GM18909 (cell line): ENCODE data around the gene G0S2.

Experiments used
- ATAC-seq: cut with Tn5 transposase; IDR thresholded peaks from one replicate; pipeline ENCODE4 v1.9.1; 2021; ENCODE audit warnings: mild to moderate bottlenecking; ENCODE audit not compliant: unreplicated experiment, poor library complexity

Gene G0S2

DNA sequence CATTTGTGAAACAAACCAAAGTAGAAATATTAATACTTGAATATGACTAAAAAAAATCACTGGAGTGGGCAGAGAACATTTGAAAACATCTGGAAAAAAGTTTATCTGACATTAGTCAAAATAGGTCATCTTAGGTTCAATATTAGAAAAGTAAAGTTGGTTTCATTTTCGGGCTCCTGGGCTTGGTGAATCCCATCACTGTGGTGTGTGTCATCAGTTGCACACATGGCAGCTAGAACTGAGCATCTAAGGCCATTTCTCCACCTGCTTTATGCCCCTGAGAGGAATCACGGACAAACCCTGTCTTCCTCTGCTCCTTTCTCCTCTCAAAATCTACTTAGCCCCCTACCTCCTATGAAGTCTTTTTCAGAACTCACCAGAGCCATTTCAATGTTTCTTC, 34.9 kb downstream of the G0S2 start:
- ATAC-seq = no peak

DNA sequence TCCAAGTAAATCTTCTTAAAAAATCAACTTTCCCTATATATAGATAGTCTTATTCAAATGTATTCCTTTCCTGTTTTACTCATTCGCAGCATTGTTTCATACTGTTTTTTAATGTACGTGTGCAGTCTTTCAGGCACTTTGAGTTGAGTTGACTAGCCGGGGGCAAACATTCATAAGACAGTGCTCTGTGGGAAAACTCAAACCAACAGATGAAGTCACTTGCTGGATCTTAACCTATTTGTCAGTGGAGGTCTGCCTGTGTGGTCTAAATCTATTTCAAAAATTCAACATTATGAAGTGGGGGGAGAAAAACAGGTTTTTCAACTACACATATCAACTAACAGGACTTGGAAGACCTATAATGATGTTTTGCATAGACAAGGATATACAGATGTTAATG, 35.6 kb downstream of the G0S2 start:
- ATAC-seq = no peak

DNA sequence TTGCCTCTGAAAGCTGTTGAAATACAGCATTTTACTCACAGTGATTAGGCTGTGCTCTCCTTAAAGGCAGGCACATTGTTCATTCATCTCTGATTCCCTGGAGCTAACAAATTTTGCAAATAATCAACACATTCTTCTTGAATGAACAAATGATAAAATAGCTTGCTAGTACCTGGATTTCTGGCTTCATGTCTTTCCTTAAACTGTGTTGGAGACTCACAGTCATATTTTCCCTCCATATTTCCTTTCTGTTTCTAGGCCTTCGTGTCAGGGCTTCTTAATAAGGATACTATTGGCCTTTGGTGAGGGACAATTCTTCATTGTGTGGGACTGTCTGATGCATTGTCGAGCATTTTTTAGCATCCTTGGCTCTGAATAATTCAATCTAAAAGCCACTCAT, 39.1 kb downstream of the G0S2 start:
- no peak for ATAC-seq

DNA sequence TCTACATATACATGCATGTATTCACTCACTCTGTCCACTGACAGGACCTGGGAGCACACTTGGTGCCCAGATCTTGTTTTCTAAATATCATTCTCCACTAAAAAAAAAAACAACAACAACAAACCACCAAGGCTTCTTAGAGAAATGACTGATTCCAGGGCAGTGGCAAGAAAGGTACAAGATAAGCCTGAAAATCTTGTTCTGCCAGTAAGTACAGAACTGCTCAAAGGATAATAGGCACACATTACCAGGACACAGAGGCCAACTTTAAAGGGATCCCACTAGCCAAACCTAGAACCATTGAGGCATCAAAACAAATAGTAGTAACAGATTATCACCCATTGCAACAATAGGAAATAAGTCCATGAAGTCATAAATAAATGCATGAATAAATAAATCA, 40.1 kb downstream of the G0S2 start:
- no peak for ATAC-seq

DNA sequence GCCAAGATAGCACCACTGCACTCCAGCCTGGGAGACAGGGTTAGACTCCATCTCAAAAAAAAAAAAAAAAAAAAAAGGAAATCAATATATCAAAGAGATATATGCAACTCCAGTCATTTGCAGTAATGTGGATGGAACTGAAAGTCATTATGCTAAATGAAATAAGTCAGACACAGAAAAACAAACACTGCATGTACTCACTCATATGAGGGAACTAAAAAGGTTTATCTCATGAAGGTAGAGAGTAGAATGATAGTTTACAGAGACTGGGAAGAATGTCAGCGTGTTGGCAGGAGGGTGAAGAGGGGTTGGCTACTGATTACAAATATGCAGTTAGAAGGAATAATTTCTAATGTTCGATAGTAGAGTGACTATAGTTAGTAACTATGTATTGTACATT, 42.6 kb downstream of the G0S2 start:
- ATAC-seq = no peak

DNA sequence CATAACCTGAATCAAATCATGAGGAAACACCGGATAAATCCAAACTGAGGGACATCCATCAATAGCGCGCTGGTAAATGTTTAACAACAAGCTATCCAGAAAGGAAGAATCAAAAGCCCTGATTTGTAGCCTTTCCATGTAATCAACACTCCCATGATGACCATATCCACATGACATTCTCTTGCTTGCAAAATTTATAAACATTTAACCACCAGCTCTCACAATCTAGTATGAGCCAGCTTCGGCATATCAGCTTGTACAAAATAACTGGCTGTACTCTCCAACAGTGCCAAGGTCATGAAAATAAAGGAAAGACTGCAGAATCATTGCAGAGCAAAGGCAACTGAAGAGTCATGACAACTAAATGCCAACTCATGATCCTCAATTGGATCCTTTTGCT, 45.1 kb downstream of the G0S2 start:
- ATAC-seq = no peak

DNA sequence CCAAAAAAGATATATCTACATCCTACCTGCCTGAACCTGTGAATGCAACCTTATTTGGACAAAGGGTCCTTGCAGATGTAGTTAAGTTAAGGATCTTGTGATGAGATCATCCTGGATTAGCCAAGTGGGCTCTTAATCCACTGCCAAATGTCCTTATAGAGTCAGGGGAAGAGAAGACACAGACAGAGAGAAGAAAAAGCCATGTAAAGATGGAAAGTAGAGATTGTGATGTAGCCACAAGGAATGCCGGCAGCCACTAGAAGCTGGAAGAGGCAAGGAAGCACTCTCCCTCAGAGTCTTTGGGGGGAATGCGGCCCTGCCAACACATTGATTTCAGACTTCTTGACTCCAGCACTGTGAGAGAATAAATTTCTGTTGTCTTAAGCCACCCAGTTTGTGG, 45.6 kb downstream of the G0S2 start:
- ATAC-seq = no peak

DNA sequence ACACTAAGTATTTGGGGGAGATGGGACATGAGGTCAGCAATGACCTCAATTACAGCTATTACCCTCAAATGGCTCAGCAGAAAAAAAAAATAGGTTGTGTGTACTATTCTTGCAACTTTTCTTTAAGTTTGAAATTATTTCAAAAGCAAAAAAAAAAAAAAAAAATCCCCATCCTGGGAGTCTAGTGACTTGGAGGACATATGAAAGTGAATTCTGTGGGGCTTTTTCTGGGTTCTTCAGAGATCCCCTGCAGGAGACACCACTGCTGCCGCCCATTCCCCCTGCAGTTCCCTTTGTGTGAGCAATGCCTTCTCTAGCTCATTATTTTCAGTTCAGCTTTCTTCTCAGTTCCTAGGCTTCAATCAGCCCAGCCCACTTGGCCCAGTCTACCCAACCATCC, 46.1 kb downstream of the G0S2 start:
- ATAC-seq = no peak

DNA sequence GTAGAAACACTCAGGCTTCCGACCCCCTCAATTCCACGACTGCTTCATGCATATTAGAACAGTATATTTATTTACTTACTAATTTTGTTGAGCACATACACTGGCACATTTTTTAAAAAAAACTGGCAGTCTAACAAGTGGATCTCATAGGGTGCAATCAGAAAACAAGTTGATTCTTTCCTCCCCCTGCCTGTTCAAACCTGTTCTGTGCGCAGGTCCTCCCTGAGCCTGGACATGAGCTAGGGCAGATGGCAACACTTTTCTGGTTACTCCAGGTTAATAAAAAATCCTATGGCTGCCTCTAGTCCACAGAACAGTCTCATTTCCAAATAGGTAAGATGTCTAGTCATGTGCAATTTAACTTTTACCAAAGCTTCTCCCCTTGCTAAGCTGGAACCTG, 48.1 kb downstream of the G0S2 start:
- ATAC-seq = no peak

DNA sequence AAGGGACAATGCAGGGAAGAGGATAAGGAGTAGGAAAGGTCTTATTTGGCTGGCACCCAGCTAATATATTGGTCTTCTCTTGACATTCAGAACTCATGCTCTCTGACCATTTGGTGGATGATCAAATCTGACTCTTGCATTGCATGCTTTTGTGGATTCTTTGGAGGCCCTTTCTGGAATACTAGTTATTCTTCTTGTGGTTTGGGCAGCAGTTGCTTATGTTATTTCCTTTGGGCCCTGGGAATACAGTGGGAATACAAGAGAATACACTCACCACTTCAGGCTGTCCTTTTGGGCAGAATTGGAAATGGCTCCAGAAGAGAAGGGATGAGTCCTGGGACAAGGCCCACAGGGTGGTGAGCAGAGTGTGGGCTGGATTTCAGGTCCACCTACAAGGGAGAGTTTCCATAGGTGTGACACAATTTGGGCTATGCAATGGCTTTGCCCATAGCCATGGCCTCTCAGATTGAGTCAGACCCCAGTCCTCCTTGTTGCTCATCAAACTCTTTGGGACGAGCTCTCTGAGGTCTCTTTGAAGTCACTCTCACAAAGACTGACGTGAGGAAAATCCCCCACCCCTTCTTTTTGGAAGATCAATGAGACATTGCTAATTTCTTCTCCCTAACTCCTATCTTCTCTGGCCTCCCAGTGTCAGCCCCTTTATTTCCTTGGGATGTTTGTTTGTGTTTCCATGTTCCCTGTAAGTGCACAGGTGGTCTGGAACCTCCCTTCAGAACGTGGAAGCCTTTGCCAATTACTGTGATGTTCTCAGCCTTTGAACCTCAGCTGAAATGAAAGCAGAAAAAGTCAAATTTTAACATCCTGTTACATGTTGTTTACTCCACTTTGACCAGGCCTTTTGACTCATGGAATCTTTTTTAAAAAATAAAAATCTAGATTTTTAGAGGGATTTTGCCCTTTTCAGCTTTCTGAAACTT, 48.8 kb downstream of the G0S2 start:
- peak; percentile 43 for ATAC-seq
